GM19193 (cell line): ENCODE results near the gene OSBPL2.

Experiments used
- POLR2A ChIP-seq: IDR thresholded peaks from 4 replicates; pipeline ENCODE4 v1.6.1; 2011; ENCODE audit not compliant: insufficient read depth, insufficient read length; ENCODE audit errors: extremely low read depth

OSBPL2 gene

GRCh38 chr20:62235001-62235776 is 3.1 kb upstream of the OSBPL2 start:
- TF ChIP-seq POLR2A = no peak

DNA sequence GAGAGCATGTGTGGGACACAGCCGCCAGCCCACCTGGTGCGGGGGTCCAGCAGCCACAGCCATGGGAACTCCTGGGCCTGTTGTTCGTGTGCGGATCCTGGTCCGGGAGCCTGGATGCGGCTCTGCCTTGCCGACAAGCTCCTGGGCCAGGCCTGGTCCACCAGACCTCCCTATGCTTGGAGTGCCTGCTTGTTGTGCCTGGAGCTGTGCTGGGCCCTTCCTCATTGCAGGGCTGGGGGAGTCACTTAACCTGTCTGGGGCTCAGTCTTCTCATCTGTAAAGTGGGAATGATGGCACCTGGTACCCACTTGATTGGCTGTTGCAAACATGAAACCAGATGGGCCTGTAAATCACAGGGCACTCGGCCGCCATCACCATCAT is 2.6 kb upstream of the OSBPL2 start:
- no peak for TF ChIP-seq POLR2A

DNA sequence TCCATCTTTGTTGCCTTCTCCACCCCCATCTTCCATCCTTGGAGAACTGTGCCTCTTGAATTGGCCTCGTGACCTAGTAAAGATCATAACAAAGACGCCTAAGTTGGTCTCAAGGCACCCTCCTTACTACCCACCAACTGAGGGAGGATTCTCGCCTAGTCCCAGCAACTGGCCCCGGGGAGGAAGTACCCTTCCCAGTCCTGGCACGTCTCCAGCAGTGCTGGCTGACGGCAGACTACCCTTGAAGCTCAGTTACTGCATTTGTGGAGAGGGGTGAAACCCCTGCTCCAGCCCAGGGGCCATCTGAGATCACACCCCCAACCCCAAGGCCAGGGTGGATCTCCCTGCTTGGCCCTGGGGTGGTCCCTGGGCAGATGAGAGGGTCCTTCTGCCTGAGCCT is 2.1 kb upstream of the OSBPL2 start:
- TF ChIP-seq POLR2A = no peak

DNA sequence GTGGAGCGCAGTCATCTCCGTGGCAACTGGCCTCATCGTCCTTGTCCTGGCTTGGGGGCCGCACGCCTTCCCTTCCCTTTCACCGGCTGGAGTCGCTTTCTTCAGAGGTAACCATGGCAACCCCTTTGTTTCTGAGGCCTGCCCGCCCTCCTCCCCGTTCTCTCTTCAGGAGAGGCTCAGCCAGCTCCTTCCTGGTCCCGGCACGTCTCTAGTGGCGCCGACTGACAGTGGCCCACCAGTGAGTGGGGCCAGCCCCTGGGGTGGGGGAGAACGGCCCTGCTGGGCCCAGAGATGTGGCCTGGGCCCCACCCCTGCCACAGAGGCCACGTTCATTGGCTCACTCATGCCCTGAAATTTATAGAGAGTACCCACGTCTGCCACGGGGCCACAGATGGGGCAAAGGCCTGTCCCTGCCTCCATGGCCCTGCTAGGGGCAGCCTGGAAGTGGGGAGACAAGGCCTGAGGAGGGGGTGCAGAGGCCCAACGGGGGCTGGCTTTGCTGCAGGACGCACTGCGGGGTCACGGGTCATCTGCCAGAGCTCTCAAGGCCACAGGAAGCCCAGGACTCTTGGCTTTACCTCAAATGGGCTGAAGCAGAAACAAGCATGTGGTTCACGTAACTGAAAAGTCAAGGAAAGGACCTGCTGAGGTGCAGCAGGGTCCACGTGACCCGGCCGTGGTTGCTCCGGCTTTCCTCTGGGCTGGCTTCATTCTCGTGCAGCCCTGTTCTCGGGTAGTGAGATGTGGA is 1.4 kb upstream of the OSBPL2 start:
- TF ChIP-seq POLR2A = no peak

GRCh38 chr20:62237514-62237800 is 864 bp upstream of the OSBPL2 start:
- no peak for TF ChIP-seq POLR2A

DNA sequence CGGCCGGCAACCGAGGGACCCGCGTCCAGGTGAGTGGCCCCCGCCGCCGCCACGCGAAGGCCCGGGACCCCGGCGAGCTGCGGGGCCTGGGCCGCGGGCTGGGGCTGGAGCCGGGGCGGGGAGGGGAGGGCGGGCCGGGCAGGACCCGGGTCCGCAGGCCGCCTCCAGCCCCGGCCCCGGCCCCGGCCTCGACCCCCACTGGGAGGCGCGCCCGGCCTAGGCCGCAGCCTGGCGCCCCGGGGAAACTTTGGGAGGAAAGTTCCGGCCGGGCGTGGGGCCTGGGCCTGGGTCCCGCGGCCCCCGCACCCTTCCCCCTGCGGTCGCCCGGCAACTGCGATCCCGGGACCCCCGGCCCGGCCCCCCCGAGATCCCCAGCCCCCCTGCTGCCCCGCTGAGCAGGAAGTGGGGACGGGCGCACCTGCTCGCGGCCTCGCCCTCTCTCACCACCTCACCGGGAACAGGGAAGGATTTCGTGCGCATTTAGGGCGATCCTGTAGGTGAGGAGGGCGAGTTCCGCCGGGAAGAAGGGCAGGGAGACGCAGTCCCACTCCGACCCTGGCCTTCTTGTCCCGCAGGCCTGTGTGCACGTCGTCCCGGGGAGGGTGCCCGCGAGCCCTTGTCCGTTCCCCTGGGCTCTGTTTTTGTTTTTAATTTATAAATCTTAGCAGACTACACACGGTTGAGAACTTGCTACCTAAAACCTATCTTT is 402 bp downstream of the OSBPL2 start:
- TF ChIP-seq POLR2A = no peak

DNA sequence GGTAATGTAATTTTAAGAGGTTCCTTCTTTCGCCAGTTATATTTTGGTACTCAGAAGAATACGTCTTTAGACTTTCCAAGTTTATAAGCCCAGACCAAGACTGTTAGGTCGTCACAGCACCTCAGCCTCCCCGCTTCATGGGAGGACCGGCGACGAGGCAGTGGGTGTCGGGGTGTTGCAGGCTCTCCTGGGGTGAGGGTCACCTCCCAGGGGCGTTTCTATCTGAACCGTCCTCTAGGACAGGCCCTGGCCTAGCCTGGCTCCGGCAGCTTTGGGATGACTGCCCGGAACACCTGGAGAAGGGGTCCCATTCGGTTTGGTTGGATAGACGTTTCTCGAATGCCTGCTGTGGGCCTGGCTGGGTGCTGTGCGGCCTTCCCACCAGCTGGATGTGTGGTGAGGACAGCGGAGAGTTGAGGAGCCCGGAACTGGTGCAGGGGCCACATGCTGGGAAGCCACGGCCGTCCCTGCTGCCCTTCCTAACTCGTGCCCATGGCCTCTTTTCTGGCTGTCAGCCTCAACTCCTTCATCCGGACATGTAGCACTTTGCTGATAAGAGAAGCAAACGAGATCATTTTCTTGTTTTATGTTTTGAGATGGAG is 1.1 kb downstream of the OSBPL2 start:
- TF ChIP-seq POLR2A = no peak

DNA sequence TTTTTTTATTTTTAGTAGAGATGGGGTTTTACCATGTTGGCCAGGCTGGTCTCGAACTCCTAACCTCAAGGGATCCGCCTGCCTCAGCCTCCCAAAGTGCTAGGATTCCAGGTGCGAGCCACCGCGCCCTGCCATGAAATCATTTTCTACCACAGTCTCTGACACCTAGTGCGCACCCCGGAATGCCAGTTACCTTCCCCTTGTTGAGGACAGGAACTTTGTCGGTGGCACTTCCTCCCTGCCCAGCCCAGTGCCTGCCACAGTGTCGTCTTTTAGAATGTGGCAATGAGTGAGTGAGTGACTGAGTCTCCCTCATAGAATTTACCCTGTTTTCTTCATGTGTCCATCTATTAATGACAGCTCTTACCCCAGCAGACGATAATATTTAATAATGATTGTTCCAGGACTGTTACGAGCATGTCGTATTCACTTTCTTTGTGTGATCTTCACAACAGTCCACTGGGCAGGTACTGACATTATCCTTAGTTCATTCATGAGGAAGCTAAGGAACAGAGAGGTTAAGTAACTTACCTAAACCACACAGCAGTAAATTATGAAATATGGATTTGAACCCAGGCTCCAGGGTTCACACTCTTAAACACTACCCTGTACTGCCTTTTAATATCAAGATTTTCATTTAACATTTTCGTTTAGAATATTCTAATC is 1.8 kb downstream of the OSBPL2 start:
- no peak for TF ChIP-seq POLR2A

DNA sequence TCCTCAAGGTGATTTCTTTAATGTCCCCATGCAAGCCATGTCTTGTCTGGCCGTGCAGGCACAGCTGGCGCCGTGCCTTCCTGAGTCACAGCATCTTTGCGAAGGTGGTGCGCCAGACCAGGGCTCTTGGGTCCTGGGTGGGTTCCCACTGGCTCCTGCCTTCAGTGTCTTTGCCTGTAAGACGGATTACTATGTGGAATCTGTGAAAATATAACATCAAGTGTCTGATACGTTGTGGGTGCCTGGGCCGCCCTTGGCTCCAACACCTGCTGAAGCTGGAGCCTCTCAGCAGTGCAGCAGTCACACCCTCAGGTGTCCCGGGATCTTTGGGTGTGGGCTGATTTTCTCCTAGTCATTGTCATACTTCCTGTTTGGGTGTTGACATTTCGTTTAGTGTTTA is 3.2 kb downstream of the OSBPL2 start:
- TF ChIP-seq POLR2A = no peak

GRCh38 chr20:62242176-62242575 is 3.9 kb downstream of the OSBPL2 start:
- no peak for TF ChIP-seq POLR2A

- TF ChIP-seq POLR2A = no peak
Observed at GRCh38 chr20:62243106-62243505, 4.8 kb downstream of the OSBPL2 start.

- TF ChIP-seq POLR2A = no peak
Observed at GRCh38 chr20:62243906-62244515, 5.7 kb downstream of the OSBPL2 start.

DNA sequence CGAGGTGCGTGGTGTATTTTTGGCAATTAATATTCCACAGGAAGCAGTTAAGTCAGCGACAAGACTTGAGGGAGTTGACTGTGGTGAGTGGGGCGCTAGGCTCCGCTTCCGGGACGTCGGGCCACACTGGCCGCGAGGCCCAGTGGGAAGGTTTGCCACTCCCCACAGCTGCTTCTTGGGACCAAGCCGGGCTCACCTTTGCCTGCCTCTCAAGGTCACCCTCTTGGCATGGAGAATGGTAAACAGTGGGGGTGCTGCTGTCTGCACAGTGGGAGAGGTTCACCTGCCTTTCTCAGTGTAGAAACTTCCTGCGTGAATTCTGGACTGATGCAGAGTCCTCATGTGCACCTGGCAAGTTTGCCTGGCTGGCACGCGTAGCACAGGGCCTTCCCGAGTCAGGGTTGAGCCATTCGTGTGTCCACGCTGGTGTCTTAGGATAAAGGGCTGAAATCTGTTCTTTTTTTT is 6.4 kb downstream of the OSBPL2 start:
- no peak for TF ChIP-seq POLR2A

DNA sequence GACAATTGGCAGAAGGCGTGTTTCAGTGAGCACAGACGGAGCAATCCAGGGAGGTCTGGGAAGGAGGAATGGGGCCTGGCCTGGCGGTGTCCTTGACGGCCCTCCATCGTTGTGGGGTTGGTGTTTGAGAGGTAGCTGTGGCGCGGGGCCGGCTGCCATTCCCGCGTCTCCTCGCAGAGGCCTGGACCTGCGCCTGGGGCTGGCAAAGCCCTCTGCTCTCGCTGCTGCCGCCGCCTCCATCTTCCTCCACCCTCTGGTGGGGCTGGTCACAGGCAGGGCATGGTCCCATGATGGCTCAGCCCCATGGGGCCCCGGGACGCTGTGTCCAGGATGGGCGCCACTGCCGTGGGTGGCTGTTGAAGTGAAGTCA is 7.6 kb downstream of the OSBPL2 start:
- no peak for TF ChIP-seq POLR2A
